A673 (cell line): Measurements from ENCODE around the gene TBC1D10B. TPM values are rescaled to one million over a fixed set of nuclear protein-coding genes. Genes with fewer than 3 reads are reported as not detected.
A peak's percentile ranks its signal among the peaks of the same experiment; 100 is the strongest.
"Not testable (repeated sequence)": the region's sequence is repeated elsewhere in the genome, so short reads cannot be mapped to it uniquely, and the experiment has no call there.

Experiments used
- BruUV-seq: library from RNA; stranded (reverse); fragments of 400-500 nt; replicated peaks from 2 replicates; lab custom pipeline; 2021; lab: Mats Ljungman, UMichigan
- CTCF ChIA-PET: fragments of 300-600 bp; sonication (Branson Sonifier 250); formaldehyde crosslinking; loops from one replicate; lab custom pipeline; 2022; ENCODE audit warnings: antibody characterized with exemption; lab: Charles Lee
- POLR2A ChIA-PET: fragments of 300-600 bp; sonication (Branson Sonifier 250); formaldehyde crosslinking; loops from one replicate; lab custom pipeline; 2022; ENCODE audit warnings: antibody characterized with exemption; ENCODE audit not compliant: low non-redundant PET; lab: Charles Lee
- DNase-seq: peaks from one replicate; pipeline ENCODE4 v3.0.0-alpha.2; 2015; ENCODE audit warnings: low spot score
- H3K27ac ChIP-seq: fragments of 200-600 bp; sonication (generic); 2 replicates; pipeline ENCODE4 v1.5.1; 2016; ENCODE audit warnings: mixed run types, low read depth, mild to moderate bottlenecking, mixed read lengths, antibody characterized with exemption, low read length; ENCODE audit not compliant: poor library complexity, severe bottlenecking
- H3K27me3 ChIP-seq: fragments of 200-600 bp; sonication (generic); replicated peaks from 2 replicates; pipeline ENCODE4 v1.6.1; 2017; ENCODE audit warnings: mixed run types, low read depth, mild to moderate bottlenecking, mixed read lengths, antibody characterized with exemption, low read length; ENCODE audit not compliant: insufficient read depth, poor library complexity
- H3K36me3 ChIP-seq: fragments of 200-600 bp; sonication (generic); 2 replicates; pipeline ENCODE4 v1.6.1; 2016; ENCODE audit warnings: mixed run types, mild to moderate bottlenecking, mixed read lengths, antibody characterized with exemption, low read length; ENCODE audit not compliant: insufficient read depth, poor library complexity, severe bottlenecking
- H3K4me1 ChIP-seq: fragments of 200-600 bp; sonication (generic); 2 replicates; pipeline ENCODE4 v1.6.1; 2017; ENCODE audit warnings: mixed run types, mild to moderate bottlenecking, mixed read lengths, antibody characterized with exemption, low read length; ENCODE audit not compliant: insufficient read depth, poor library complexity, severe bottlenecking
- H3K4me3 ChIP-seq: fragments of 200-600 bp; sonication (generic); 2 replicates; pipeline ENCODE4 v1.5.1; 2016; ENCODE audit warnings: low read depth, mixed run types, mild to moderate bottlenecking, mixed read lengths, low read length; ENCODE audit not compliant: poor library complexity, severe bottlenecking
- H3K9me3 ChIP-seq: fragments of 200-600 bp; sonication (generic); 2 replicates; pipeline ENCODE4 v1.6.1; 2016; ENCODE audit warnings: mixed run types, low read depth, mild to moderate bottlenecking, mixed read lengths, antibody characterized with exemption, low read length; ENCODE audit not compliant: poor library complexity, severe bottlenecking
- EZH2 ChIP-seq: fragments of 200-600 bp; sonication (generic); IDR thresholded peaks from 2 replicates; pipeline ENCODE4 v1.6.1; 2017; ENCODE audit warnings: borderline replicate concordance, low read depth, mild to moderate bottlenecking, mixed read lengths, antibody characterized with exemption, low read length; ENCODE audit not compliant: poor library complexity, severe bottlenecking
- intact Hi-C: fragments of 100-400 bp; cut with micrococcal nuclease; formaldehyde crosslinking; loops from one replicate; pipeline ENCODE4 v1.10.0; 2022; ENCODE audit not compliant: unreplicated experiment
- total RNA-seq: library from RNA; stranded (reverse); gene quantifications from 2 replicates; pipeline ENCODE4 v1.2.3, GENCODE V29; 2021
- TF ChIP-seq, protein P1 (sequence below): fragments of 300-800, 200-600 bp; sonication (generic); conservative IDR thresholded peaks from 2 replicates; pipeline ENCODE4 v1.5.1; 2017; ENCODE audit warnings: low read depth, mild to moderate bottlenecking, antibody characterized with exemption, low read length, moderate library complexity, mixed read lengths

Gene TBC1D10B
- total RNA-seq, 1 experiment from 2014 or later = 66.0 TPM

GRCh38 chr16:30340621-30341020, 29.7 kb downstream of the TBC1D10B start:
- intact Hi-C loops = no loop called here
- Histone ChIP-seq H3K36me3 (no peaks in the 10 kb centered on the region), H3K9me3 (no peaks in the 10 kb centered on the region), H3K27me3 (no peaks in the 10 kb centered on the region), H3K4me1 (no peaks in the 10 kb centered on the region), H3K27ac (no peak overlapping the region), H3K4me3 (no peak overlapping the region)
- no TSS peak for BruUV-seq
- DNase-seq = no peak
- POLR2A ChIA-PET = no interaction called here
- CTCF ChIA-PET = no interaction called here
- TF ChIP-seq, protein P1, sequence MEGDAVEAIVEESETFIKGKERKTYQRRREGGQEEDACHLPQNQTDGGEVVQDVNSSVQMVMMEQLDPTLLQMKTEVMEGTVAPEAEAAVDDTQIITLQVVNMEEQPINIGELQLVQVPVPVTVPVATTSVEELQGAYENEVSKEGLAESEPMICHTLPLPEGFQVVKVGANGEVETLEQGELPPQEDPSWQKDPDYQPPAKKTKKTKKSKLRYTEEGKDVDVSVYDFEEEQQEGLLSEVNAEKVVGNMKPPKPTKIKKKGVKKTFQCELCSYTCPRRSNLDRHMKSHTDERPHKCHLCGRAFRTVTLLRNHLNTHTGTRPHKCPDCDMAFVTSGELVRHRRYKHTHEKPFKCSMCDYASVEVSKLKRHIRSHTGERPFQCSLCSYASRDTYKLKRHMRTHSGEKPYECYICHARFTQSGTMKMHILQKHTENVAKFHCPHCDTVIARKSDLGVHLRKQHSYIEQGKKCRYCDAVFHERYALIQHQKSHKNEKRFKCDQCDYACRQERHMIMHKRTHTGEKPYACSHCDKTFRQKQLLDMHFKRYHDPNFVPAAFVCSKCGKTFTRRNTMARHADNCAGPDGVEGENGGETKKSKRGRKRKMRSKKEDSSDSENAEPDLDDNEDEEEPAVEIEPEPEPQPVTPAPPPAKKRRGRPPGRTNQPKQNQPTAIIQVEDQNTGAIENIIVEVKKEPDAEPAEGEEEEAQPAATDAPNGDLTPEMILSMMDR = no peak
- no peak for TF ChIP-seq EZH2

- CTCF ChIA-PET, intact Hi-C loops, H3K4me3 ChIP-seq, H3K36me3 ChIP-seq, H3K27me3 ChIP-seq, H3K9me3 ChIP-seq, BruUV-seq, H3K27ac ChIP-seq, DNase-seq, POLR2A ChIA-PET, H3K4me1 ChIP-seq: not testable (repeated sequence)
Measured at GRCh38 chr16:30338715-30339114, 31.6 kb downstream of the TBC1D10B start.

- intact Hi-C loops, H3K9me3 ChIP-seq, H3K4me1 ChIP-seq, POLR2A ChIA-PET, H3K4me3 ChIP-seq, DNase-seq, H3K36me3 ChIP-seq, H3K27me3 ChIP-seq, BruUV-seq, H3K27ac ChIP-seq: not testable (repeated sequence)
- CTCF ChIA-PET = interaction anchor here (0.5 kb wide), 1 partner anchor 92 kb away, joined by 3 read pairs; the partner anchor contains the start of gene DCTPP1
Measured at GRCh38 chr16:30337964-30338357, 32.3 kb downstream of the TBC1D10B start.

DNA sequence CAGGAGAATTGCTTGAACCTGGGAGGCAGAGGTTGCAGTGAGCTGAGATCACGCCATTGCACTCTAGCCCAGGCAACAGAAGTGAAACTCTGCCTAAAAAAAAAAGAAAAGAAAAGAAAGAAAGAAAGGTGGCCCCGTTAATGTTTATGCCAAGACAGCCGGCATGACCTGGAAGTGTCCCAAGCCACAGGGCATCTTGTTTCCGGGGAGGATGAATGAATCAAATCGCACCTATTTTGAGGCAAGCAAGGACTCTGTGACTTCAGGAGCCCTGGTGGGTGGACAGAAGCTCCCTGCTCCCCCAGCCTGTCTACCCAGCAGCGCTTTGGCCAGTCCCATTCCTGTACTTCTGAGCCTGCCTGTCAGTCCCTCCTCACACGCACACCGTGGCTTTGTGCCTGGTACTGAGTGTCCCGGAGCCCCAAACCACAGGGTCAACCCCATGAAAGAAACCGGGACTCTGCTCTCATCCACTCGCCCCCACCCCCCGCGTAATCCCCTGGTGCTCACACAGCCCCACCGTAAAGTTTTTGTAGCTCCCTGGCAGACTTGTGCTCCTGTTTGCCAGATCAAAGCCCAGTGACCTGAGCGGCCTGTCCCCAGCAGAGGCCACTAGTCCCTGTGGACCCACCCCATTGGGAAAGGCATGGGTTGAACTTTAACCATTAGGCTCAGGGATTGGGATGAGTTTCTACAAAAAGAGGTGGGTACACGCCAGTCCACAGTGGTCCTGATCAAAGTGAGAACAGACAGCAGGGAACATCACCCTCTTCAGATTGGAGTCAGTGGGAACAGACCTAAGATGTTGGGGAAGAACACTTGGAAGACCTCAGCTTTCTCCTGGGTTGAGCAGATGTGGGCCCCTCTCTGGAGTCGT, 34.5 kb downstream of the TBC1D10B start:
- POLR2A ChIA-PET = no interaction called here
- intact Hi-C loops = no loop called here
- Histone ChIP-seq H3K4me3 (peak overlapping the region; percentile 65), H3K4me1 (no peaks in the 10 kb centered on the region), H3K36me3 (no peaks in the 10 kb centered on the region), H3K27me3 (no peaks in the 10 kb centered on the region), H3K27ac (peak overlapping the region; percentile 73), H3K9me3 (no peaks in the 10 kb centered on the region)
- DNase-seq = no peak
- CTCF ChIA-PET = no interaction called here
- TF ChIP-seq EZH2 = no peak
- TF ChIP-seq, protein P1 = no peak
- no TSS peak for BruUV-seq

DNA sequence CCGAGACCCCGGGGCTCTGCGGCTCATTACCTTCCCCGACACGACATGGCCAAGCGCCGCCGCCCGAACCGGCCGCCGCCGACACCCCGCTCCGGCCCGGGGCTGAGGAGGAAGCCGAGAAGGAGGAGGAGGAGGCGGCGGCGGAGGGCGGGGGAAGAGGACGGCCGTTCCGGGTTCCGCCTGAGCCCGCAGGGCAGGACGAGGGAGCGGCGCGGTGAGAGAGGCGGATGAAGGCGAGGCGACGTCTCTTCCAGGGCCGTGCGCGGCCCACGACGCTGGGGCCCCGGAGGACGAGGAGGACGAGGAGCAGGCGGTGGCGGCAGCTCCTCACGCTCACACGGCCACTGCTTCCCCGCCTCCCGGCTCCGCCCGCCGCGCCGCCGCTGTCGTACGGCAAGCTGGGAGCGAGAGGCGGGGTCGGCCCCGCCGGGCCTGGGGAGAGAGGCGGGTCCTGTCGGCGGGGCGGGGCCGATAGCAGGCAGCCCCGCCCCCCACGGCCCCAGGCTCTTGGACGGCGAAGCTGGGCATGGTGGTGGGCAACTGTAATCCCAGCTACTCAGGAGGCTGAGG, 35.2 kb downstream of the TBC1D10B start:
- POLR2A ChIA-PET, H3K4me1 ChIP-seq, H3K36me3 ChIP-seq, CTCF ChIA-PET, BruUV-seq, H3K27me3 ChIP-seq, H3K9me3 ChIP-seq, intact Hi-C loops: not testable (repeated sequence)
- DNase-seq = peak; percentile 87
- peak overlapping the region; percentile 65 for H3K4me3 ChIP-seq
- peak overlapping the region; percentile 73 for H3K27ac ChIP-seq
